NCI-H526 (cell line): Measurements from ENCODE around the gene LPO.

Experiments
- DNase-seq, 2 experiments: peaks; one replicate each; lab custom pipeline; 2025; lab: John Stamatoyannopoulos, UW

The LPO gene

GRCh38 chr17:58238147-58238634 lies at the start of gene LPO:
Gene LPO, plus strand, starts transcription at chr17:58238584. Its CDS starts 4,396 bp downstream, at chr17:58242980.
- DNase-seq = no peak

GRCh38 chr17:58189436-58190146 lies 48.8 kb upstream of the LPO start:
- no peak for DNase-seq

GRCh38 chr17:58191241-58191896 lies 47.0 kb upstream of the LPO start:
- no peak for DNase-seq

GRCh38 chr17:58192612-58193011 lies 45.8 kb upstream of the LPO start, which contains the start of gene EPX:
Gene EPX, plus strand, starts transcription at chr17:58192726. Its CDS starts 121 bp downstream, at chr17:58192847.
- DNase-seq = no peak

- no peak for DNase-seq
Observed at GRCh38 chr17:58193641-58194255, 44.6 kb upstream of the LPO start.

- DNase-seq = no peak
Observed at GRCh38 chr17:58195518-58196123, 42.8 kb upstream of the LPO start.

- DNase-seq = no peak
Observed at GRCh38 chr17:58196610-58197009, 41.8 kb upstream of the LPO start.

GRCh38 chr17:58200024-58200633 lies 38.3 kb upstream of the LPO start:
- peak; percentile 77 to 88 for DNase-seq

GRCh38 chr17:58202859-58203258 lies 35.5 kb upstream of the LPO start:
- no peak for DNase-seq

GRCh38 chr17:58204796-58205195 lies 33.6 kb upstream of the LPO start:
- DNase-seq = no peak

- no peak for DNase-seq
Observed at GRCh38 chr17:58205936-58206335, 32.4 kb upstream of the LPO start.

GRCh38 chr17:58207451-58207850 lies 30.9 kb upstream of the LPO start:
- DNase-seq = no peak

GRCh38 chr17:58208344-58208743 lies 30.0 kb upstream of the LPO start:
- DNase-seq = no peak

GRCh38 chr17:58210922-58211321 lies 27.5 kb upstream of the LPO start:
- no peak for DNase-seq

- peak in 1 of 2 experiments; percentile 49 for DNase-seq
Observed at GRCh38 chr17:58215685-58216084, 22.7 kb upstream of the LPO start.

GRCh38 chr17:58217766-58218165 lies 20.6 kb upstream of the LPO start:
- no peak for DNase-seq

GRCh38 chr17:58219007-58219788 lies 19.2 kb upstream of the LPO start, which contains the start of gene MKS1:
Gene MKS1, minus strand, starts transcription at chr17:58219255. Its CDS starts 25 bp downstream, at chr17:58219230.
- peak; percentile 87 to 96 for DNase-seq

GRCh38 chr17:58219789-58220183 lies 18.6 kb upstream of the LPO start:
- DNase-seq = no peak

GRCh38 chr17:58224315-58224714 lies 14.1 kb upstream of the LPO start:
- DNase-seq = no peak

- no peak for DNase-seq
Observed at GRCh38 chr17:58227733-58228132, 10.7 kb upstream of the LPO start.

GRCh38 chr17:58228679-58229078 lies 9.7 kb upstream of the LPO start:
- DNase-seq = no peak
